ENCODE results near the gene CCDC92B. TPM values are rescaled to one million over a fixed set of nuclear protein-coding genes. Genes with fewer than 3 reads are reported as not detected.

The CCDC92B gene
- polyA plus RNA-seq, 1 donor from 2014 or later: 0.32 TPM

GRCh38 chr17:2797226-2797625 is 47.8 kb upstream of the CCDC92B start:
- Histone ChIP-seq H3K9me2 (ENCODE audit: insufficient read depth, low read length) (no peaks in the 10 kb centered on the region), H3K36me3 (ENCODE audit: insufficient read depth, low read length) (no peaks in the 10 kb centered on the region), H3K4me3 (ENCODE audit: low read length) (no peak overlapping the region), H4K20me1 (ENCODE audit: insufficient read depth) (no peaks in the 10 kb centered on the region), H3K27ac (ENCODE audit: low read length) (no peak overlapping the region), H3K9ac (ENCODE audit: low read length) (no peak overlapping the region), H3F3A (ENCODE audit: insufficient read depth, low read length, poor library complexity, severe bottlenecking) (no peaks in the 10 kb centered on the region), H2AFZ (ENCODE audit: low read depth, low read length) (no peak overlapping the region), H3K27me3 (ENCODE audit: insufficient read depth, low read depth, low read length) (no peaks in the 10 kb centered on the region), H3K9me3 (ENCODE audit: low read length) (no peaks in the 10 kb centered on the region), H3K4me2 (ENCODE audit: low read length) (no peak overlapping the region), H3K79me2 (replicated peaks; ENCODE audit: insufficient read depth, low read length) (no peaks in the 10 kb centered on the region)
- no peak for TF ChIP-seq CTCF (IDR thresholded peaks at IDR 0.05; ENCODE audit: poor library complexity, severe bottlenecking)
- TF ChIP-seq EZH2 (IDR thresholded peaks at IDR 0.05; ENCODE audit: borderline replicate concordance, insufficient read depth, low read length, poor library complexity, severe bottlenecking): no peak
- TF ChIP-seq POLR2AphosphoS5 (IDR thresholded peaks at IDR 0.05): no peak
- no peak for TF ChIP-seq TAF1 (IDR thresholded peaks at IDR 0.05; ENCODE audit: low read depth)
- TF ChIP-seq, protein P1, sequence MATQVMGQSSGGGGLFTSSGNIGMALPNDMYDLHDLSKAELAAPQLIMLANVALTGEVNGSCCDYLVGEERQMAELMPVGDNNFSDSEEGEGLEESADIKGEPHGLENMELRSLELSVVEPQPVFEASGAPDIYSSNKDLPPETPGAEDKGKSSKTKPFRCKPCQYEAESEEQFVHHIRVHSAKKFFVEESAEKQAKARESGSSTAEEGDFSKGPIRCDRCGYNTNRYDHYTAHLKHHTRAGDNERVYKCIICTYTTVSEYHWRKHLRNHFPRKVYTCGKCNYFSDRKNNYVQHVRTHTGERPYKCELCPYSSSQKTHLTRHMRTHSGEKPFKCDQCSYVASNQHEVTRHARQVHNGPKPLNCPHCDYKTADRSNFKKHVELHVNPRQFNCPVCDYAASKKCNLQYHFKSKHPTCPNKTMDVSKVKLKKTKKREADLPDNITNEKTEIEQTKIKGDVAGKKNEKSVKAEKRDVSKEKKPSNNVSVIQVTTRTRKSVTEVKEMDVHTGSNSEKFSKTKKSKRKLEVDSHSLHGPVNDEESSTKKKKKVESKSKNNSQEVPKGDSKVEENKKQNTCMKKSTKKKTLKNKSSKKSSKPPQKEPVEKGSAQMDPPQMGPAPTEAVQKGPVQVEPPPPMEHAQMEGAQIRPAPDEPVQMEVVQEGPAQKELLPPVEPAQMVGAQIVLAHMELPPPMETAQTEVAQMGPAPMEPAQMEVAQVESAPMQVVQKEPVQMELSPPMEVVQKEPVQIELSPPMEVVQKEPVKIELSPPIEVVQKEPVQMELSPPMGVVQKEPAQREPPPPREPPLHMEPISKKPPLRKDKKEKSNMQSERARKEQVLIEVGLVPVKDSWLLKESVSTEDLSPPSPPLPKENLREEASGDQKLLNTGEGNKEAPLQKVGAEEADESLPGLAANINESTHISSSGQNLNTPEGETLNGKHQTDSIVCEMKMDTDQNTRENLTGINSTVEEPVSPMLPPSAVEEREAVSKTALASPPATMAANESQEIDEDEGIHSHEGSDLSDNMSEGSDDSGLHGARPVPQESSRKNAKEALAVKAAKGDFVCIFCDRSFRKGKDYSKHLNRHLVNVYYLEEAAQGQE (IDR thresholded peaks at IDR 0.05; ENCODE audit: borderline replicate concordance): no peak
- no peak for TF ChIP-seq RAD21 (conservative IDR thresholded peaks at IDR 0.05)
- TF ChIP-seq EP300 (conservative IDR thresholded peaks at IDR 0.05; ENCODE audit: poor library complexity, severe bottlenecking): no peak
- no peak for TF ChIP-seq SMC3 (conservative IDR thresholded peaks at IDR 0.05; ENCODE audit: poor library complexity)
- TF ChIP-seq MXI1 (conservative IDR thresholded peaks at IDR 0.05; ENCODE audit: poor library complexity, severe bottlenecking): no peak

DNA sequence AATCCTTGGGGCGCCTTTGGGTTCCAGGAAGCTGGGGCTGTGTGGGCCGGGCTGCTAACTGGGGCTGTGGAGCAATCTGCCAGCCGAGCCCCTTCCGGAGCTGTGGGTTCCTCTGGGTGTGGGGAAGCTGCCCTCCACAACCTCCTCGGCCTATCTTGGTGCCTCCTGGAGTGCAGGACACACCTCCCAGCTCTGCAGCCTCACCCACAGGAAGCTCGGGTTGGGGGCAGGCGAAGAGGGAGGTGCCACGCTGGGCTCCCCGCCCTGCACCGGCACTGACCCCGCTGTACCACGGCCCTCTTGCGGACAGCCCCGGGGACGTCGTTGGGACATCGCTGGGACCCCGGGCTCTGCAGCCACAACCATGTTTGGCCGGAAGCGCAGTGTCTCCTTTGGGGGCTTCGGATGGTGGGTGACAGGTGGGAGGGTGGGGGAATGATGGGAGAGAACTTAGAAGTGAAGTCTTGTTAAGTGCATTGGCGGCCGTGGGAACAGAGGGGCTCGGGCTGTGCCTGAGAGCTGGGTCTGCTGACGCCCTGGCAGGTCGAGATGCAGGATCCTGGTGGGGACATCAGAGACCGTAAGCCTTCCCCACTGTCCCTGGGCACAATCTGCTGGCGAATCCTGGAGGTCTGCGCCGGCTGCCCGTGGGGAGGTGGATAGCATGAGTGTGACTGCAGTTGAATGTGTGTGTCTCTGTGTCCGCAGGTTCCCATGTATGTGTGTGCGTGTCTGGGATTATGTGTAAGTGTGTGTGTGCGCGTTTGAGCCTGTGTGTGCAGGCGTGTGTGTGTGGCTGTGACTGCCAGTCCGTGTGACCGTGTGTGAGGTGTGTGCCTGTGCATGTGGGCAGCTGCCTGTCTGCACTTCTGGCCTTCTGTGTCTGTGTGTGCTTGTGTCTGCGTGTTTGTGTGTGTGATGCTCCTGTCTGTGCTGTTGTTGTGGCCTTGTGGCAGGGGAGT is 47.0 kb upstream of the CCDC92B start, which contains the start of gene RAP1GAP2:
RAP1GAP2 (plus strand) TSS at position 275 of the 962 bp plus-strand sequence; CDS start at position 365, 90 bp downstream.
- Histone ChIP-seq H3K9me2 (ENCODE audit: insufficient read depth, low read length) (no peaks in the 10 kb centered on the region), H3K4me2 (ENCODE audit: low read length) (no peak within 1 kb of the TSS), H3K79me2 (replicated peaks; ENCODE audit: insufficient read depth, low read length) (no peaks in the 10 kb centered on the region), H4K20me1 (ENCODE audit: insufficient read depth) (no peaks in the 10 kb centered on the region), H2AFZ (ENCODE audit: low read depth, low read length) (no peak within 1 kb of the TSS), H3K27ac (ENCODE audit: low read length) (no peak within 1 kb of the TSS), H3K9ac (ENCODE audit: low read length) (no peak within 1 kb of the TSS), H3K36me3 (ENCODE audit: insufficient read depth, low read length) (no peaks in the 10 kb centered on the region), H3K27me3 (ENCODE audit: insufficient read depth, low read depth, low read length) (no peaks in the 10 kb centered on the region), H3K9me3 (ENCODE audit: low read length) (no peaks in the 10 kb centered on the region), H3K4me3 (ENCODE audit: low read length) (no peak within 1 kb of the TSS), H3F3A (ENCODE audit: insufficient read depth, low read length, poor library complexity, severe bottlenecking) (no peaks in the 10 kb centered on the region)
- TF ChIP-seq, protein P1 (IDR thresholded peaks at IDR 0.05; ENCODE audit: borderline replicate concordance): no peak
- TF ChIP-seq EZH2 (IDR thresholded peaks at IDR 0.05; ENCODE audit: borderline replicate concordance, insufficient read depth, low read length, poor library complexity, severe bottlenecking) (no peak), CTCF (IDR thresholded peaks at IDR 0.05; ENCODE audit: poor library complexity, severe bottlenecking) (no peak), EP300 (conservative IDR thresholded peaks at IDR 0.05; ENCODE audit: poor library complexity, severe bottlenecking) (no peak), POLR2AphosphoS5 (IDR thresholded peaks at IDR 0.05) (no peak), RAD21 (conservative IDR thresholded peaks at IDR 0.05) (no peak), SMC3 (conservative IDR thresholded peaks at IDR 0.05; ENCODE audit: poor library complexity) (no peak), MXI1 (conservative IDR thresholded peaks at IDR 0.05; ENCODE audit: poor library complexity, severe bottlenecking) (no peak), TAF1 (IDR thresholded peaks at IDR 0.05; ENCODE audit: low read depth) (no peak)
